Stimulated activated naive CD4-positive, alpha-beta T cell (primary cell): ENCODE data around the gene ARHGEF1.
"Not testable (repeated sequence)": the region's sequence is repeated elsewhere in the genome, so short reads cannot be mapped to it uniquely, and the experiment has no call there.

Experiments used
- DNase-seq, 6 experiments: peaks; one replicate each; lab custom pipeline; 2025; lab: John Stamatoyannopoulos, UW

Gene ARHGEF1

DNA sequence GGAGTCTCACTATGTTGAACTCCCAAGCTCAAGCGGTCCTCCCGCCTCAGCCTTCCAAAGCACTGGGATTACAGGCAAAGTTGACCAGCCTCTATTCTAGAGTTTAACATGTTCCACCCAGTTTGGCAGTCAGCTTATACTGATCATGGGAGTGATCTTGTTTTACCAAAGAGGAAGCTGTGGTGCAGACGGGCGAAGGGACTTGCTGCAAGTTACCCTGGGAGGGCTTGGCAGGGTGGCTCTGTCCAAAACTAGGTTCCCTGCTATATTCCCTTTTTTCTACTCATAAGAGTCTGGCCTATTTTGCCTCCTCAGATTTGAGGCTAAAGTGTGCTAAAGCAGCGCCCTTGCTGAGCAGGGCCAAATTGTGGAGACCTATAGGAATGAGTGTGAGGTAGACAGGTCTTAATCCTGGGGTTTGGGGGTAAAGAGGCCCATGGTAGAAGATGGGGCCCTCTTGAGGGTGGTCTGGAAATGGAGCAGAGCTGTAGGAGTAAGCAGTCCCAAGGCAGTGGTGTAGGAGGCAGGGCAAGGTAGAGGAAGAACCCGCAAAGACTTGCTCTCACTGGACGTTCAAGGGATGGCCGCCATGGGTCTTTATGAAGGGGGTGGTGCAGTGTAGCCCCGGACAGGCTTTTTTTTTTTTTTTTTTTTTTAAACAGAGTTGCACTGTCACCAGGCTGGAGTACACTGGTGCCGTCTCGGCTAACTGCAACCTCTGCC is 19.6 kb upstream of the ARHGEF1 start:
- no peak for DNase-seq

DNA sequence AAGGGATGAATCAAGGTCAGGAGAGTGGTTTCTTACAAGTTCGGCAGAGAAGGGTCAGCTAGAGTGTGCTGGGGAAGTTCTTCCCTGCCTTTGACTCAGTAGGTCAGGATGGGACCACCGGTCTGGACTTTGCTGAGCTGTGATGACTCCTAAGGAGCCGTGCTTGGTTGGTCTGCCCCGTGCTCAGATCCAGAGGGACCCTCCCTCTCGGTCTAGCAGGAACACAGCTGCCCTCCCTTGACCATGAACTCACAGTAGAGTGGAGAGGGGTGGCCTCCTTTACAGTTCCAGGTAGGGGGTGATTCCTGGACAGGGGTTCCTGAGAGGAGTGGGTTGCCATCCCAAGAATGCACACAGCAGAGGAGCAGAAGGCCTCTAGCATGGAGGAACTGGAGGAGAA is 18.6 kb upstream of the ARHGEF1 start:
- DNase-seq: no peak

DNA sequence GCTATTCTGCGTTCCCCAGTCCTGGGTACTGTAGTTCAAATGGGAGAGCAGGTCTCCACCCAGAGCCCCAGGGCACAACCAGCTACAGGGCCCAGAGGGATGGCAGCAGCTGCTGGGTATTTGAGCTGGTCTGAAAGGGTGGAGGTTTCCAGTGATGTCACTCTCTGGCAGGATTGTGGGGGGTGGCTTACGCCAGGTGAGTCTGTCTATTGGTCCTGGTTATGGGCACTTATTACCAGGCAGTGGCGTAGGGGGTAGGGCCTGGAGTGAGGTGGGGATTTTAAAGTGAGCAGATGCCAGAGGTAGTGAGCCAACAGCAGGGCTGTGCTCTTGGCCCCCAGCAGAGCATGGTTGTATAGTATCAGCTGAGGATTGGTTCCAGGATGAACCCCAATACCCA is 16.7 kb upstream of the ARHGEF1 start:
- no peak for DNase-seq

DNA sequence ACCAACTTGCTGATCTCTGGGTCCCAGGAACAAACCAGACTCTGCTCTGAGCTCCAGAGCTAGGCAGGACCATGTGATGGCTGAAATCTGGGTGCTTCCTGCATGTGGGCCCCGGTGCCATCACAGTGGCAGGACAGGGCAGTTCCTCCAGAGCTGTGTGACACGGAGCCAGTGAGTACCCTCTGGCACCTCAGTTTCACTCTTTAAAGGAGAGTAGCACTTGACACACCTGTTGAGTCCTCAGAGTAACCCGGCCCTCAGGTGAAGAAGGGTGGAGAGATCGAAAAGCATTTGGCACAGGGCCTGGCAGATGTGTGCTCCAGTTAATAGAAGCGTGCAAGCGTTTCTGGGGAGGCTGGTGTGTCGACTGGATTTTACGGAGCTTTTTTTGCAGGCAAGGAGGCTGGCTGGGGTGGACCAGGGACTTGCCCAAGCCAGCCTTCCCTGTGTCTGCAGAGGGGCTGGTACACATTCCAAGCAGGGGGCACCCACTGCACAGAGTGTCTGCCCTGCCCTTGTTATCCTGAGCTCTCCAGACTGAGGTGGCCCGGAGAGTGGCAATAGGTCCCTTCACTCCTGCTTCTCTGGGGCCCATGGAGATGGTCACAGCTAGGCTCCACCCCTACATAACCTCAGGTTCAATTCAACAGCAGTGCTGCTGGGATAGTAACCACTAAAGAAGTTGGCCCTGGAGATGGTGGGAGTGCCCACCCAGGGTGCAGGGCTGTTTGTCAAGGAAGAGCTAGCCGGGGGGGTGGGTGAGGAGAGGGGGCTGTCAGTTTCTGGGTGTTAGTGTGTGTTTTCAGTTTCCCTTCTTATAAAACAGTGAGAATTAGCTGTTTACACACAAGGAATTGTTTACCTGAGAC is 14.6 kb upstream of the ARHGEF1 start:
- no peak for DNase-seq

DNA sequence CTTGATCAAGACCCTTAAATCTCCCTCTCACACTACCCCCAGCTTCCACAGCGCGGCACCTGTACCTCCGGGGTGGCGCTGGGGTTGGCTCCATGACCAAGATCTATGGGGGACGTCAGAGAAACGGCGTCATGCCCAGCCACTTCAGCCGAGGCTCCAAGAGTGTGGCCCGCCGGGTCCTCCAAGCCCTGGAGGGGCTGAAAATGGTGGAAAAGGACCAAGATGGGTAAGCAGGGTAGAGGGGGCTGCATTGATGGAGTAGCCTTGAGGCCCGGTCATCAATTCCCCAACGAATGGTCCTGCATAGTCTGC is 14.0 kb upstream of the ARHGEF1 start:
- DNase-seq: no peak

DNA sequence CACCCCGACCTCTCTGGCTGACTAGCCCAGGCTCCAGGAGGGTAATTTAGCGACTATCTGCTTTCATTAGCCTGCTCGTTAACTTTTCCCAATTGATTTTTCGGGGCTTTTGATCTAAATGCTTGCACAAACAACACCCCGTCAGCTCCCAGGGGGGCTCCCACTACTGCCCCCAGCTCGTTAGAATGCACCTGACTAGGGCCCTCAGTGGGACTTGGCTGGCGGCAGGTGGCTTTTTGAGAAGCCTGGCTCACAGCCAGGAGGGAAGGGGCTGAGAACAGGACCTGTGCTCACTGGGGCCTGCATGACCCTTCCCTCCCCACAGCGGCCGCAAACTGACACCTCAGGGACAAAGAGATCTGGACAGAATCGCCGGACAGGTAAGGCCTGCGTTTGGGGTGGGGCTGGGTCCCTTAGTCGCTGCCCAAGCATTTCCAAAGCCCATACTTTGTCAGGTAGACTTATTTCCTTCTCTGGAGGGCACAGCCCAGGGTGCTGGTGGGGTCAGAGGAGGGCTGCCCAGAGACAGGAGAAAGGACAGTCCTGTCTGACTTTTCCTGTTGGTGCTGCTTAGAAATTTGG is 13.5 kb upstream of the ARHGEF1 start:
- DNase-seq: no peak

DNA sequence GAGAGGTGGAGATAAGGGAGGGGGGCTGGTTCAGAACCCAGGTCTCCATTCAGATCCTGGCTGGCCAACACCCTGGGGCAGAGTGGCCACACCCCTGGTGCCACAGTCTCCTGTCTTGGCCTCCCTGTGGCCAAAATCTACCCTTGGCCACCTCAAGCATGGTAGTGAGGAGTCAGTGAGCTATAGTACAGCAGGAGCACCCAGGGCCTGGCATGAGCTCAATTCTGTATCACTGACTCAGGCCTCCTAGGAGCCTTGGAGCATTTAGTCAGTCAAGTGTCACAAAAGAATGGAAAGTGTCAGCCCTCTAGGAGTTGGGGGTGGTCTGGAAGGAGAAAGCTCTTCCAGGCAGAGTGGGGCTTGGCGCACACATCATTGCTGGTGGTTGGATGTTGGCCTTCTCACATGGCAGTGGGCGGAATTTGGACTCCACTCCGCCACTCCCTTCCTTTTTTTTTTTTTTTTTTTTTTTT is 12.5 kb upstream of the ARHGEF1 start:
- DNase-seq: no peak

DNA sequence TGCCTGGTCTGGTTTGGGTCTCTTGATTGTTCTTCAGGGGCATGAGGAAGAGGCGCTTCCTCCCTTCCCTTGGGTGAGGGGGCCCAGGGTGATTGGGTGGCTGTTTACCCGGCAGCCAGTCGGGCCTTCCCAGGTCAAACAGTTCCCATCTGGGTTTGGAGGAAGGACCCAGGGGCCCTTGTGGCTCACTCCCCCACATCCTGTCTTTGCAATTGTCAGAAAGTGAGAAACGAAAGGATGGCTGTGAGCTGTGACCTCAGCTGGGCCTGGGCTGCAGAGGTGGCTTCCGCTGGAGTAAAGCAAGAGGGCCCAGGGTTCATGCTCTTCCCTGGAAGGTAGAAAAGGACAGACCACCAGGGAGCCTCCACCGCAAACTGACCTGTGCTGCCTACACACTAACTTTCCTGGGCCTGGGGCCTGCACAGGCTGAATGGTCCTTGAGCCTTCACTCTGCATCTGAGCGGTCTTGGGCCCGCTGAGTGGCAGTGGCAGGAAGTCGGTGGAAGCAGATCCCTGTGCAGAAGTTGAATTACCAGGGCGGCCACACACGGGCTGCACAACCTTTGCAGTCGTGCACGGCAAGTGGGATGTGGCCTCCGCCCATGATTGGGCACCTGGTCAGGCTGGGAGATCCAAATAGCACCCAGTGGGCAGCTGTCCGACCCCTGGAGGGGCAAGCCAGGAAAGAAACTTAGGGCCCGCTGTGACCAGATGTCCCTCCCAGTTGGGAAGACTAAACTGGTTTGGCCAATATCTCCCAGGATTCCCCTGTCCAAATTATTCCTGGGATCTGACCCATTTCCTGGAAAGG is 11.2 kb upstream of the ARHGEF1 start:
- peak; percentile 13 to 72 (median 62) for DNase-seq

DNA sequence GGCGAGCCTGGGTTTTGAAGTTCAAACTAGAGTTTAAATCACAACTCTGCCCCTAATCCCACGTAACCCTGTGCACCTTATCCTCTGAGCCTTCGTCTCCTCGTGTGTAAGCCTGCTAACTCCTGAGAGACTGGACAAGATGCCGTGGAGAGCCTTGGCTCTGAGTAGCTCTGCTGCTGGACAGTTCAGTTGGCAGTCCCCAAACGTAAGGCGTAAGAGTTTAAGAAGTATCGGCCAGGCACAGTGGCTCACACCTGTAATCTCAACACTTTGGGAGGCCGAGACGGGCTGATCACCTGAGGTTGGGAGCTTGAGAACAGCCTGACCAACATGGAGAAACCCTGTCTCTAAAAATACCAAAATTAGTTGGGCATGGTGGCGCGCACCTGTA is 10.6 kb upstream of the ARHGEF1 start:
- no peak for DNase-seq

DNA sequence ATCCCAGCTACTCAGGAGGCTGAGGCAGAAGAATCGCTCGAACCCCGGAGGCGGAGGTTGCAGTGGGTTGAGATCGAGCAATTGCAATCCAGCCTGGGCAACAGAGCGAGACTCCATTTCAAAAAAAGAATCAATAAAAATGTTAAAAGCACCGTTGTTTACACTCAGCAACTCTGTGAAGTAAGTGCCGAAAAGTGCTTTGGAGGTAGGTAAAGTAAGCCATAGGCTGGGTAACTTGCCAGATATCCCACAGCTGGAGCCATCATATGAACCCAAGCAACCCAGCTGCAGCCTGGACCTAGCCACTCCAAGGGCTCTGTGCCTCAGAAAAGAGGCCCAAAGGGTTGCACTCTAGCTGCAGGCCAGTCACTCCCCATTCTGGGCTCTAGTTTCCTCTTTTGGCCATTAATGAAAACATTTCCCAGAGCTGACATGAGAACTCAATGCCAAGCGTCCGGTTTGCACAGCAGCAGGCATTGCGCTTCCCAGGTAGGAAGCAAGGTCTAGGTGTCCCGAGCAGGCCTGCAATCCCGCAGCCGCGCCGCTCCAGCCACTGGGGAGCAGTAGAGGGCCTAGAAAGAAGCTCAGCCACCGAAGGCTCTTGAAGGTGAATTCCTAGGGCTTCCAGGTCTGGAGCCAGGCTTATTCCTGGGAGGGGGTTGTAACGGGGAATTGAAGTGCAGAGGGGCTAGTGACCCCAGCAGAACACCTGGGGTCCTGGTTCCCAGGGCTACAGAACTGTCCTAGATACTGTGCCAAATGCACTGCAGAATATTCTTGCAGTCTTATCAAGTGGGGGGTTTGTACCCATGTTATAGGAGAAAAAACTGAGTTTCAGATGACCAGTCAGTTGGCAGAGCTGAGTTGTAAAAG is 10.0 kb upstream of the ARHGEF1 start:
- peak; percentile 23 to 69 (median 64) for DNase-seq

DNA sequence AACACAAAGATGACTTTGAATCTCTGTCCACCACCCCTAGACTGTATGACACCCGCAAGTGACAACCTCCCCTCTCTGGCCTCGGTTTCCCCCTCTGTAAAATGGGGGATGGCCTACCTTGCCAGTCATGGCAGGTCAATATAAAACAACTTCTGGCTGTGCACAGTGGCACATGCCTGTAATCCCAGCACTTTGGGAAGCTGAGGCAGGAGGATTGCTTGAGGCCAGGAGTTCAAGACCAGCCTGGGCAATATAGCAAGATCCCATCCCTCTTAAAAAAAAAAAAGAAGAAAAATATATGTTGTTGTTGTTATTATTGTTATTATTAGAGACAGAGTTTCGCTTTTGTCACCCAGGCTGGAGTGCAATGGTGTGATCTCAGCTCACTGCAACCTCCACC is 7.0 kb upstream of the ARHGEF1 start:
- not testable (repeated sequence) for DNase-seq

DNA sequence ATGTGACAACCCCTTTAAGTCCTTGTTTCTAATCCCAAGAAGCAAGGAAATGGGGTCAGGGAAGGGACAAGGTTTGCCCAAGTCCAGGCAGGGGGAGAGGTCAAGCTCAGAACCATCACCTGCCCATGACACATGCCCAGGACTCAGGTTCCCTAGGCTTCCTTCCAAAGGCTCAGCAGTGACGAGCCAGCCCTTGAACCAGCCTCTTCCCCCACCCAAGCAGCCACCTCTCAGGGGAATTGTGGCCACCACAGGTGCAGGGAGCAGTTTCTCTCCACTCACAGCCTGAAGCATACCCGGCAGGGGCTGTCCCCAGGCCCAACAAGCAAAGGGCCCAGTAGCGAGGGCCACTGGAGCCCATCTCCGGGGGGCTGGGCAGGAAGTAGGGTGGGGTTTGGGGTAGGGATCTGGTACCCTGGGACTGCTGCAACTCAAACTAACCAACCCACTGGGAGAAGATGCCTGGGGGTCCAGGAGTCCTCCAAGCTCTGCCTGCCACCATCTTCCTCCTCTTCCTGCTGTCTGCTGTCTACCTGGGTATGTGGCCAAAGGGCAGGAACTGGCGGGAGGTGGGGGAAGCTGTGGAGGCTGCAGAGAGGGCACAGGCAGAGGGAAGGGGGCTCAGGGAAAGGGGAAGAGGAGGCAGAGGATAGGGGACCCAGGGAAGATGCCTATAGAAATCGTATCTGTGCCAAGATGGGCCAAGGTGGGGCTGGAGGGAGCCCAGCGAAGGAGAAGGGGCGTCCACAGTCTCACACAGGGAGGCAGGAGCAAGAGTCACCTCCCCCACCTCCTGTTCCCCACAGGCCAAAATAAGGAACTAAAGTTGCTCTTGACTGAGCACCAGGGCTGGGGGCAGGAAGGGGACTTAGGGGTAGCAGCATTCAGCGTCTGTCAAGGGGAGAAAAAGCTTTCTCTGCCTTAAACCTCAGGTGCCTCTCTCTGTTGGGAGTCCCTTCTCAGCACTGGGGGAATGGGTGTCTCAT is 5.8 kb upstream of the ARHGEF1 start, which contains the start of gene CD79A:
Gene CD79A (plus strand): TSS at position 433 of the 986 bp plus-strand sequence. CDS start 26 bp downstream, at position 459.
- DNase-seq: peak in 2 of 6 experiments; percentile 18 to 20

DNA sequence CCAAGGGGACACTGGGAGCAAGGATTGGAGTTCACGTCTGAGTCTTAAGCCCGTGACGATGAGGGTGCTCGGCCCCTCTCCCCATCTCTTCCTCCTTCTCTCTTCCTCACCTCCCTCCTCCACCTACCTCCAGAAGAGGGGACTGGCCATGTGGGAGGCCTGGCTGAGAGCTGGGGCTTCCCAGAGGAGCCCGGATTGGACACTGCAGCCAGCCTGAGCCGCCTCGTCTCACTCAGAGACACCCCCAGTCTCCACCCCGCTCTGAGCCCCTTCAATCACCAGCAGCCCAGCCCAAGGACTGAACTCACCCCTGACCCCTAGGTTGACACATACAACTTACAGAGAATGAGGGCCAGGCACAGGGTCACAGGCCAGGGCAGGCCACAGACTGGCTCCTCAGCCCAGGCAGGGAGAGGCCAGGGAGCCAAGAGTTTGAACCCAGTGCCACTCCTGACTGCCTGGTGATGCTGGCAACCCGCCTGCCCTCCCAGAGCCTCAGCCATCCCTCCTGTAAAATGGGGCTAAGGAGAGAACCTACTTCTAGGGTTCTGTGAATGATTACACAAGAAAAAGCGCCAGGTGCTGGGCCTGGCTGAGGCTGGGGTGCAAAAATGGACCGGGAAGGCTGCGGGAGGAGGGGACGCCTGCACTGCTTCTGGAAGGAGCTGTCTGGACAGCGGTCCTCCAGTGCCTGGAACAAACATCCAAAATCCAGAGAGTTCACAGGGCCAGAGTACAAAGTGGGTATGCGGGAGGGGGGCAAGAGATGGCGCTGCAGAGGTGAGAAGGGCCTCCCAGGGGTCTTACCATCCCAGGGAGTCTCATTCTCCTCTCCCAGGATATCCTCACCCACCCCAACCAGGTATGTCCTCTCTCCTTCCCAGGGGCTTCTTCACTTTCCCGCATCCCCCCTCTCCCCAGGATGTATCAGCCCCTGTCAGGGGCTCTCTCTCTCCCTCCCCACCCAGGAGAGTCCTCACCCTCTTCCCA is 4.8 kb upstream of the ARHGEF1 start:
- DNase-seq: no peak

DNA sequence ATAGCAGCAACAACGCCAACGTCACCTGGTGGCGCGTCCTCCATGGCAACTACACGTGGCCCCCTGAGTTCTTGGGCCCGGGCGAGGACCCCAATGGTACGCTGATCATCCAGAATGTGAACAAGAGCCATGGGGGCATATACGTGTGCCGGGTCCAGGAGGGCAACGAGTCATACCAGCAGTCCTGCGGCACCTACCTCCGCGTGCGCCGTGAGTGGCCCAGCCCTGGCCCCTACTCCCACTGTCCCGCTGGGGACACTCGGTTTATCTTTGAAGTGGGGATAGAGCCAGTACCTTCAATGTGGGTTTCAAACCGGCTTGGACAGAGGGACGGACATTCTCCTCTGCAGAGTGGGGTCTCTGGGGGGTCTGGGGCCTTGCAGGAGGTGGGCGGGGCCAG is 3.9 kb upstream of the ARHGEF1 start:
- no peak for DNase-seq

DNA sequence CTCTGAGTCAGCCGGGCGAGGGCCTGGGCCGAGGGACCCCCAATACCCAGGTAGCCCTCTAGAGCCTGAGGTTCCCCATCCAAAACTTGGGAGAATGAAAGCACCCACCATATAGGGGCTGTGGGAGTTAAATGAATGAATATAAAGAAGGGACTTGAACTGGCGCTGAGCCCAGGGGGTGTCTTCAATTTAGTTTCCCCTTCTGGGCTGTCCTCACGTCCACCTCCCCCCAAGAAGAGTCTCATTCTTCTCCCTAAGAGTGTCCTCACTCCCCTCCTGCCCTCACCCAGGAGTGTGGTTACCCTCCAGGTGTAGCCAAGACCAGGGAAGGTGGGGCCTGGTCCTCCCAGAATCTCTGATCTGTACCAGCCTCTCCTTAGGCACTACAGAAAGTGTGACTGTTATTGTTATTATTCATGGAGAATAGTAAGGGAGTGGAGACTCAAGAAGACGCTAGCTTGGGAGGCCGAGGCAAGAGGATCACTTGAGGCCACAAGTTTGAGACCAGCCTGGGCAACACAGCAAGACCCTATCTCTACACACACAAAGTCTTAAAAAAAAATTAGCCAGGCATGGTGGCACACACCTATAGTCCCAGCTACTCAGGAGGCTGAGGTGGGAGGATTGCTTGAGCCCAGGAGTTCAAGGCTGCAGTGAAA is 3.2 kb upstream of the ARHGEF1 start:
- no peak for DNase-seq

DNA sequence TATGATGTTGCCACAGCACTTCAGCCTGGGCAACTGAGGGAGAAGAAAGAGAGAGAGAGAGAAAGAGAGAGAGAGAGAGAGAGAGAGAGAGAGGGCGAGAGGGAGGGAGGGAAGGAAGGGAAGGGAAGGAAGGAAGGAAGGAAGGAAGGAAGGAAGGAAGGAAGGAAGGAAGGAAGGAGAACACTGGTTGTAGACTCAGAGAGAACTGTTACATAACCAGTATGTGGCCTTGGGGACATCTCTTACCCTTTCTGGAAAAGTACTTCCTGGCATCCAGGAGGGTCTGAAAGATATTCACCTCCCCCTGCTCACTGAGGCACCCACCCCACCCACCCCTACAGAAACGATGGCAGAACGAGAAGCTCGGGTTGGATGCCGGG is 2.7 kb upstream of the ARHGEF1 start:
- no peak for DNase-seq

DNA sequence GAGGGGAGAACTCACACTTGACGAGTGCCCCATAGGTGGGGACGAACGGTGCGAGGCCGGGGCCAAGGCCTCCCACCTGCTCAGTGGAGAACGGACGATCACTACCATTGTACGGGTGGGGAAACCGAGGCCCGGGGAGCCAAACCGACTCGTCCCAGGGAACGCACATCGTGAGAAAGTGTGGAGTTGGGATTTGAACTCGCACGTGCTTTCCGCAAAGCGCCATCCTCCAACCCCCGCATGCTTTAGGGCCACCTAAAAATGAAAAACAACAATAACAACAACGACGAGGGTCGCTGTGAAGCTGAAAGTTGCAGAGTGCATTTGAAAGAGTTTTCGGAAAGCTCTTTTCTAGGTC is 458 bp downstream of the ARHGEF1 start:
- peak in 1 of 6 experiments; percentile 49 for DNase-seq
